ENCODE measurements around the gene HRH2.
A peak's percentile ranks its signal among the peaks of the same experiment; 100 is the strongest.
"Not testable (repeated sequence)": the region's sequence is repeated elsewhere in the genome, so short reads cannot be mapped to it uniquely, and the experiment has no call there.

Gene HRH2

GRCh38 chr5:175642998-175643397 lies 14.9 kb upstream of the HRH2 start:
- DNase-seq (ENCODE audit: low read depth in 2 of 3, low spot score in 1 of 3): no peak

DNA sequence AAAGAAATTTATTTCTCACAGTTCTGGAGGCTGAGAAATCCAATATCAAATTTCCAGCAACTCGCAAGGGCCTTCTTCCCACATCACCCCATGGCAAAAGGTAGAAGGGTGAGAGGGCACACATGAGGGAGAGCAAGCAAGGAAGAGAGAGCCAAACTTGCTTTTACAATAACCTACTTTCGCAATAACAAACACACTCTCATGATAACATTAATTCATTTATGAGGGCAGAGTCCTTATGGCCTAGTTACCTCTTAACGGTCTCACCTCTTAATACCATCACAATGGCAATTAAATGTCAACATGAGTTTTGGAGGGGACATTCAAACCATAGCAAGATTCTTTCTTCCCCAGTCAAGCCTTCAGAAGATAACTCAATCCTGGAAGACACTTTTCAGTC lies 11.6 kb upstream of the HRH2 start:
- DNase-seq (ENCODE audit: low read depth in 2 of 3, low spot score in 1 of 3): no peak

- DNase-seq (ENCODE audit: low read depth in 2 of 3, low spot score in 1 of 3): no peak
Observed at GRCh38 chr5:175649967-175650366, 7.9 kb upstream of the HRH2 start.

GRCh38 chr5:175650430-175651205 lies 7.3 kb upstream of the HRH2 start:
- not testable (repeated sequence) for DNase-seq (ENCODE audit: low read depth in 2 of 3, low spot score in 1 of 3)

GRCh38 chr5:175652741-175653663 lies 4.9 kb upstream of the HRH2 start:
- peak; percentile 68 to 80 (median 69) for DNase-seq (ENCODE audit: low read depth in 2 of 3, low spot score in 1 of 3)

DNA sequence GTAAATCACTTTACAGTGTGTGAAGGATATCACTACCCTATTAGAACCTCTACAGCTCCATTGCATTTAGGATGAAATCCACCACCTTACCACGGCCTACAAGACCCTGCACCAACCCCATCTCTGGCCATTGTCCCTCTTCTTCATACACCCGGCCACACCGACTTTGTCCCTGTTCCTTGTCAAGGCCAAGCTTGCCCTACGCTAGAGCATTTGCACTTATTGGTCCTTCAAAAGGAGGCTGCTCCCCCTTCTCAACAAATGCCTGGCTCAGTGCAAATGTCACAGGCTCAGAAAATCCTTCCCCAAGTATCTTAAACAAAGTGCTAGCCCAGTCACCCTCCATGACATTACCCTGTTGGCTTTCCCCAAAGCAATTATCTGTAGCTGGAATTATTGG lies 4.1 kb upstream of the HRH2 start:
- DNase-seq (ENCODE audit: low read depth in 2 of 3, low spot score in 1 of 3): no peak

DNA sequence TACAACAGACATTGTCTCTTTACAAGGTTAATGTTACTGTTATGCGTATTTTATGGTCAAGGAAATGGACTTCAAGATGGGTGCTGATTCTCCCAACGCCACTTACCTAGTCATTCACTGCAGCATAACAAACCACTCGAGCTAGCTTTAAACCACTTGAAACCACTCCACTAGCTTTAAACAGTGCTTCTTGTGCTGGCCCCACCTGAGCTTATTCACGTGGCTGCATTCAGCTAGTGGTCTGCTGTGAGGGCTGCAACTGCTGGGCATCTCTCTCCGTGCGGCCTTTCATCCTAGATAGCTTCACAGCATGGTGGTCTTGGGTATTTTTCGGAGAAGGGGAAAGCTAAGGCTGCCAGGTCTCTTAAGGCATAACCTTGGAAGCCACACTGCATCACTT lies 3.5 kb upstream of the HRH2 start:
- DNase-seq (ENCODE audit: low read depth in 2 of 3, low spot score in 1 of 3): no peak

DNA sequence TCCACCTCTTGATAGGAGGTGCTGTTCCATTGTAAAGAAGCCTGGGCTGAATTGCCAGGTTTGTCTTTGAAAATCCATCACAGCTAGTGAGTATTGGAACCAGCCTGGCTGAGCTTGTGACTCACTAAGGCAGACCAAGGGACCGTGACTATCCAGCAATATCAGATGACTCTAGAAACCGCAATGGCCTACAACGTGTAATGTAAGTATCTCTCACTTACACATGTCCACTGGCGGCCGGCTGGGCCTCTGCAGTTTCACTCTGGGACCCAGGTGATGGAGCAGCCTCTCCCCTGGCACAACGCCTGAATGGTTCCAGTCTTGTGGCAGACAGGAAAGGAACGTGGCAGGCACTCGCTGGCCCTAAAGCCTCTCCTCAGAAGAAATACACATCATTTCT lies 3.1 kb upstream of the HRH2 start:
- DNase-seq (ENCODE audit: low read depth in 2 of 3, low spot score in 1 of 3): no peak

GRCh38 chr5:175655411-175655810 lies 2.5 kb upstream of the HRH2 start:
- no peak for DNase-seq (ENCODE audit: low read depth in 2 of 3, low spot score in 1 of 3)

DNA sequence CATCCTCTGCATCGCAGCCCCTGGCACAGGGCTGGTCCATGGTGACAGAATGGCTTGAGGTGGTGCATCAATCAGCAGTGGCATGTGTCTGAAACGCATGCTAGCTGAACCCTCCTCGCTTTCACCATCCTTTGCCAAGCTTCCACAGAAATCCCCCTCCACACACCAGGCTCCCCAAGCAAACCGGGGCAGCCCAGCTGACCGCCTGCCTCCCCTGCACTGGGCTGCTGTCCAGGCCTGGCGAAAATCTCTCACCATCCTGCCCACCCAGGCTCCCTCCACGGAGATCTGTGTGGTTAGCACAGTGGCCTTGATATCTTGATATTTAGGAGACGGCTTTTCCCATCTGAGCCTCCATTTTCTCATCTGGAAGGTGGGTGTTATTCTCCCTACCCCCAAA lies 905 bp upstream of the HRH2 start:
- no peak for DNase-seq (ENCODE audit: low read depth in 2 of 3, low spot score in 1 of 3)

GRCh38 chr5:175658299-175659145 lies 651 bp downstream of the HRH2 start:
- DNase-seq (ENCODE audit: low read depth in 2 of 3, low spot score in 1 of 3): no peak

DNA sequence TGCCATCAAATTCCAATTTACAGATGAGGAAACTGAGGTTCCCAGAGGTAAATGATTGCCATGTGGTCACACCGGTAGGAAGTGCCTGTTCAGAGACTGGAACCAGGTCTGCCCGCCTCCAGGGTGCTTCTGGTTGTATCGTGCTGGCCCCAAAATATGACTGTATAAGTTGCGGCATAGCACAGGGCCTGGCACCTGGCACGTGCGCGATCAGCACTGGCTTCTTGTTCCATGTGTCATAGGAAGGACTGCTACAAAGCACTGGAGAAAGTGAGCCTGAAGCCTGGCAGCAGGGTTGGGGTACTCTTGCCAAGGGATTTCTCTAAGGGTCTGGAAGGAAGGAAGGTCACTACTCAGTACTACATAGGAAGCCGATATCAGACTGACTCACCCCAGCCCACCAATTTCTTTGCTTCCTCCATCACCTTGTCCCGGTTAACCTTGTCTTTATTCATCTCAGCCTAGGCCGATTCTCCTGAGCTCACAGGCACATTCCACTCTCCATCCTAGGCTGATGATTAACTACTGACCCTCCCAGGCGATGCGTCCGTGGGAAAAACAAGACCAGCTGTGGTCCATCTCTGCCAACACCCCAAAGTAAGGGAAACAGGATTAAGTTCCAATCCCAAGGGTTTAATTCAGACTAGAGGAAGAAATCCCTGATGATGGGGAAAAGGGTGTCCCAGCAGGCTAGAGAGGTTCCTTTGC lies 1.8 kb downstream of the HRH2 start:
- DNase-seq (ENCODE audit: low read depth in 2 of 3, low spot score in 1 of 3): no peak

DNA sequence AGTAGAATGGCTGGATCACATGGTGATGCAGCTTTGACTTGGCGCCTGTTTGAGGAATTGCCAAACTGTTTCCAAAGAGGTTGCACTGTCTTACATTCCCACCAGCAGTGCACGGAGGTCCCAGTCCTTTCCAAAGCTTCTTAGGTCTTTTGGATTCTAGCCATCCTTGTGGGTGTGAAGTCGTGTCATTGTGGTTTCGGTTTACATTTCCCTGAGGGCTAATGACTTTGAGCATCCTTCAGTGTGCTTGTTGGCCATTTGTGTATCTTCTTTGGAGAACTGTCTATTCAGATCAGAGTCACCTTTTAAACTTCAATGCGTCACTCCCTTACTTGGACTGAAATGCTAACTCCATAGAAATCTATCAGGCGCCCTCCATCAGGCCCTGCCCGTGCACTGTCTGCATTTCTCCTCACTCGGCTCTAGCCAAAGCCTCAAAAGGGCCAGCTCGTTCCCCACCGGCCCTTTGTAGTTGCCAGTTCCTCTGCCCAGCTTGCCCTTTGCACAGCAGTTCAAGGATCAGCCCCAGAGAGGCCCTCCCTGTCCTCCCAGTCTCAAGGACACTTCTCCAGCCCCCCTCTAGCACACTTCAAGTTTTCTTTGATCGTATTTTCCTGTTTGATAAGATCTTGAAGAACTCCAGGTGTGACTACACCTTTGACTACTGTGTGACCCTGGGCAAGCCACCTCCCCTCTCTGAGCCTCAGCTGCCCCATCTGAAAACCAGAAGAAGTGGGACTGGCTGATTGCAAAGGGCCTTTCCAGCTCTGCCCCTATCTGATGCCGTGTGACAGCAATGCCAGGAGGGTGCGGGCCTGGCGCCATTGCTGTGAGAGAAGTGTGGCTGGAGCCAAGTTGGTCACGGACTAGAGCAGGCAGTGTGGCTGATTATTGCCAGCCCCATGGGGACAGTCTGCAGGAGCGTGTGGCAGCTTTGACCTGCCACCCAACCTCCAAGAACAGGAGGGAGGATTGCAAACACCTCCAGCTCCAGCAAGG lies 5.6 kb downstream of the HRH2 start:
- DNase-seq (ENCODE audit: low read depth in 2 of 3, low spot score in 1 of 3): no peak

DNA sequence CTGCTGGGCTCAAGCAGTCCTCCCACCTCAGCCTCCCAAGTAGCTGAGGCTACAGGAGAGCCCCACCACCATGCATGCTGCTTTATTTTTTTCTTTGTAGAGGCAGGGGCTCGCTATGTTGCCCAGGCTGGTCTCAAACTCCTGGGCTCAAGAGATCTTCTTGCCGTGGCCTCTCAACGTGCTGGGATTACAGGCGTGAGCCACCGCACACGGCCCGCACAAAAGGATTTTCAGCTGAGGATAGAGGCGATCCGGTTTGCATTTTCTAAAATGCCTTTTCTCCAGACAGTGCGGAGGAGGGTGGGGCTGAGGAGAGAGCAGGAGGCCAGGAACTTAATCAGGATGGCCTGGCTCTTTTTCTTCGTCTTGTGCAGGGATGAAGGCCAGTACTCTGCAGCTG lies 6.9 kb downstream of the HRH2 start:
- DNase-seq (ENCODE audit: low read depth in 2 of 3, low spot score in 1 of 3): no peak

GRCh38 chr5:175666216-175666615 lies 8.3 kb downstream of the HRH2 start:
- no peak for DNase-seq (ENCODE audit: low read depth in 2 of 3, low spot score in 1 of 3)

DNA sequence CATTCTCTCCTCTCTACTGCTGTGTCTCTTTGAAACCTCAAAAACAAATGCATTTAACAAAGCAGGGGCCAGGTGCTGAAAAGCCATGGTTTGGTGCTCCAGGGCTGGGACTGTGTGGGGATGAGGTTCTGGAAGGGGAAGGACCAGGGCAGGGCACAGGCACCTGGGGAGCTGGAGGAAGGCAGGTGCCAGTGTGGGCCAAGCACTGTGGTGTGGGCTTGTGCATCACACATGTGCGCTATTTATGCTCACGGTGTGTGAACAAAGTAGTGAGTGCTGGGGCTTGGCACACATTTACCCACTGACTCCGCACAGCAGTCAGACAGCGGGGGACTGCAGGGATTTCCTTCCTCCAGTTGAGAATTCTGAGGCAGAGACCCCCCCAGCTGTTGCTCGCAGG lies 10.1 kb downstream of the HRH2 start:
- DNase-seq (ENCODE audit: low read depth in 2 of 3, low spot score in 1 of 3): no peak

DNA sequence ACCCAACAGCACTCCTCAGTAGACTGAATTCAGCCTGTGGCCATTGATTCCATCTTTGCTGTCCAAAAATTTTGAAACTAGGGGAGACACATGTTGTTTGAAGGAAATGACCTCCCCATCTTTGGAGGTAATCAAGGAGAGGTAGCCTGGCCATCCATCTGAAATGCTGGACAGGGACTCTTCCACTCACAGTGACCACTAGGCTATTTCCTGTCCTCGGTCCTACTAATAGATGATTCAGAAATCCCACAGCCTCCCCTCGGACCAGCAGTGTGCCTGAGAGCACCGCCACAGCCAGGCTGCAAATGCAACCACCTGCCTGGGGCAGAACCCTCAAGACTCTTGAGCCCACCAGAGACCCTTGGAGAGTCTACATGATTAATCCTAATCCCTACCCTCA lies 12.5 kb downstream of the HRH2 start:
- DNase-seq (ENCODE audit: low read depth in 2 of 3, low spot score in 1 of 3): no peak

GRCh38 chr5:175671013-175671412 lies 13.1 kb downstream of the HRH2 start:
- no peak for DNase-seq (ENCODE audit: low read depth in 2 of 3, low spot score in 1 of 3)

- DNase-seq (ENCODE audit: low read depth in 2 of 3, low spot score in 1 of 3): no peak
Observed at GRCh38 chr5:175672976-175673648, 15.2 kb downstream of the HRH2 start.
